WERI-Rb-1 (cell line): ENCODE measurements around the gene JAK3.
A peak's percentile ranks its signal among the peaks of the same experiment; 100 is the strongest.

Experiments
- DNase-seq: peaks from one replicate; pipeline ENCODE4 v3.0.0-alpha.2; 2020
- H3K27ac ChIP-seq: fragments of 250-450 bp; sonication (Bioruptor Pico); 2 replicates; pipeline ENCODE4 v1.5.1; 2020; ENCODE audit warnings: mild to moderate bottlenecking, moderate library complexity
- H3K27me3 ChIP-seq: fragments of 250-450 bp; sonication (Bioruptor Pico); 2 replicates; pipeline ENCODE4 v1.5.1; 2021; ENCODE audit warnings: mild to moderate bottlenecking, low read depth, moderate library complexity; ENCODE audit not compliant: insufficient read depth, severe bottlenecking
- H3K36me3 ChIP-seq: fragments of 250-450 bp; sonication (Bioruptor Pico); 2 replicates; pipeline ENCODE4 v1.5.1; 2020; ENCODE audit warnings: mild to moderate bottlenecking, moderate library complexity
- H3K4me3 ChIP-seq: 2 replicates; pipeline ENCODE4 v1.5.1; 2011; ENCODE audit warnings: low read depth, mild to moderate bottlenecking, control low read depth, low read length
- H3K9me3 ChIP-seq: fragments of 250-450 bp; sonication (Bioruptor Pico); 2 replicates; pipeline ENCODE4 v1.5.1; 2021; ENCODE audit warnings: mild to moderate bottlenecking, moderate library complexity; ENCODE audit not compliant: severe bottlenecking
- CTCF ChIP-seq: IDR thresholded peaks from 2 replicates; pipeline ENCODE4 v1.5.1; 2011; ENCODE audit warnings: low read depth, mild to moderate bottlenecking, control low read depth, inconsistent platforms, low read length

The JAK3 gene

GRCh38 chr19:17873786-17874757 lies 26.3 kb upstream of the JAK3 start:
- DNase-seq, result peak; percentile 30
- TF ChIP-seq CTCF, result no peak
- Histone ChIP-seq H3K9me3 (no peaks in the 10 kb centered on the region), H3K27ac (no peak overlapping the region), H3K27me3 (no peaks in the 10 kb centered on the region), H3K4me3 (no peak overlapping the region), H3K36me3 (no peaks in the 10 kb centered on the region)

DNA sequence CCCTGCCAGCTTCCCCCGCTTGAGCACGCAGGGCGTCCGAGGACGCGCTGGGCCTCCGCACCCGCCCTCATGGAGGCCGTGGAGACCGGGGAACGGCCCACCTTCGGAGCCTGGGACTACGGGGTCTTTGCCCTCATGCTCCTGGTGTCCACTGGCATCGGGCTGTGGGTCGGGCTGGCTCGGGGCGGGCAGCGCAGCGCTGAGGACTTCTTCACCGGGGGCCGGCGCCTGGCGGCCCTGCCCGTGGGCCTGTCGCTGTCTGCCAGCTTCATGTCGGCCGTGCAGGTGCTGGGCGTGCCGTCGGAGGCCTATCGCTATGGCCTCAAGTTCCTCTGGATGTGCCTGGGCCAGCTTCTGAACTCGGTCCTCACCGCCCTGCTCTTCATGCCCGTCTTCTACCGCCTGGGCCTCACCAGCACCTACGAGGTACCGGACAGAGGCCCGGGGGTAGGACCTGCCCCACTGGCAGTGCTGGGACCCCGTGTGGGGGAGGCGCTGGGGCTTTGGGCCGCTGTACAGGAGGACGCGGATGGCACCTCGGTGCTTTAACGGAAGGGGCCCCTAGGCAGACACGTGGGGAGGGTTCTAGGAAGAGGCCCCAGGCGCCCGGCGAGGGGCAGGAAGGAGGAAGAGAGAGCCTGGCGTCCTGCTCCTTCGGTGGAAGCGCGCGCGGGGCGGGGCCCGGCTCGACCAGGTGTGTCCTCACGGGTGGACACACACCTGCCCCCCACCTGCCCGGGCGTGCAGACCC lies 24.6 kb upstream of the JAK3 start:
- Histone ChIP-seq H3K9me3 (no peaks in the 10 kb centered on the region), H3K36me3 (no peaks in the 10 kb centered on the region), H3K27ac (no peak overlapping the region), H3K4me3 (no peak overlapping the region), H3K27me3 (no peaks in the 10 kb centered on the region)
- TF ChIP-seq CTCF, result no peak
- DNase-seq, result no peak

DNA sequence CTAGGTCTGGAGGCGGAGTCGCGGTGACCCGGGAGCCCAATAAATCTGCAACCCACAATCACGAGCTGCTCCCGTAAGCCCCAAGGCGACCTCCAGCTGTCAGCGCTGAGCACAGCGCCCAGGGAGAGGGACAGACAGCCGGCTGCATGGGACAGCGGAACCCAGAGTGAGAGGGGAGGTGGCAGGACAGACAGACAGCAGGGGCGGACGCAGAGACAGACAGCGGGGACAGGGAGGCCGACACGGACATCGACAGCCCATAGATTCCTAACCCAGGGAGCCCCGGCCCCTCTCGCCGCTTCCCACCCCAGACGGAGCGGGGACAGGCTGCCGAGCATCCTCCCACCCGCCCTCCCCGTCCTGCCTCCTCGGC lies 24.1 kb upstream of the JAK3 start, which contains the start of gene SLC5A5:
Gene SLC5A5, plus strand, starts transcription at position 68 of the 373 bp plus-strand sequence. CDS start 375 bp downstream, outside the sequence.
- Histone ChIP-seq H3K27ac (no peak within 1 kb of the TSS), H3K27me3 (no peaks in the 10 kb centered on the region), H3K9me3 (no peaks in the 10 kb centered on the region), H3K36me3 (no peaks in the 10 kb centered on the region), H3K4me3 (no peak within 1 kb of the TSS)
- TF ChIP-seq CTCF, result no peak
- DNase-seq, result peak; percentile 73

GRCh38 chr19:17871032-17871877 lies 23.5 kb upstream of the JAK3 start:
- Histone ChIP-seq H3K27ac (no peak overlapping the region), H3K27me3 (no peaks in the 10 kb centered on the region), H3K9me3 (no peaks in the 10 kb centered on the region), H3K36me3 (no peaks in the 10 kb centered on the region), H3K4me3 (no peak overlapping the region)
- DNase-seq, result no peak
- no peak for TF ChIP-seq CTCF

- no peaks in the 10 kb centered on the region for H3K9me3 ChIP-seq
- H3K27ac ChIP-seq, result no peak overlapping the region
- no peaks in the 10 kb centered on the region for H3K27me3 ChIP-seq
- no peak for DNase-seq
- H3K36me3 ChIP-seq, result peaks cover 15% of the 10 kb centered on the region
- H3K4me3 ChIP-seq, result no peak overlapping the region
- TF ChIP-seq CTCF, result no peak
Measured at GRCh38 chr19:17869114-17869608, 21.4 kb upstream of the JAK3 start.
